Measurements from ENCODE around the gene DDX51.

The DDX51 gene

DNA sequence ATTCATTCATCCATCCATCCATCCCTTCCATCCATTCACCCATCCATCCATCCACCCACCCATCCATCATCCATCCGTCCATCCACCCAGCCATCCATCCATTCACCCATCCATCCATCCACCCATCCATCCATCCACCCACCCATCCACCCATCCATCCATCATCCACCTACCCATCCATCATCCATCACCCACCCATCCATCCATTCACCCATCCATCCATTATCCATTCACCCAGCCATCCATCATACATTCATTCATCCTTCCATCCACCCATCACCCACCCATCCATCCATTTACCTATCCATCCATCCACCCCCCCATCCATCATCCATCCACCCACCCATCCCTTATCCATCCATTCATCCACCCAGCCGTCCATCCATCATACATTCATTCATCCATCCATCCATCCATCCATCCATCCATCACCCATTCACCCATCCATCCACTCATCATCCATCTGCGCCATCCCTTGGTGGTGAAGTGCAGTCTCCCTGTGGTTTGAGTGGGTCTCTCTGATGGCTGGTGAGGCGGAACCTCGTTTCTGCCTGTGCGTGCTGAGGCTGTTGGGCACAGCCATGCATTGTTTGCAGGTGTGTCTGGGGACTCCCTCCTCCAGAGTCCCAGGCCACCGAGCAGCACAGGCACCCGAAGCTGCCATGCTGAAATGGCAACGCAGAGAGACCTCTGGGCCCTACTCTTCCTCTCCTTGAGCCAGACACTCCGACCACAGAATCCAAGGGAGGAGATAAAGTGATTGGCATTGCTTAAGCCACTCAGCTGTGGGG is 22.9 kb upstream of the DDX51 start:
- DNase-seq (ENCODE audit: low spot score), result no peak

DNA sequence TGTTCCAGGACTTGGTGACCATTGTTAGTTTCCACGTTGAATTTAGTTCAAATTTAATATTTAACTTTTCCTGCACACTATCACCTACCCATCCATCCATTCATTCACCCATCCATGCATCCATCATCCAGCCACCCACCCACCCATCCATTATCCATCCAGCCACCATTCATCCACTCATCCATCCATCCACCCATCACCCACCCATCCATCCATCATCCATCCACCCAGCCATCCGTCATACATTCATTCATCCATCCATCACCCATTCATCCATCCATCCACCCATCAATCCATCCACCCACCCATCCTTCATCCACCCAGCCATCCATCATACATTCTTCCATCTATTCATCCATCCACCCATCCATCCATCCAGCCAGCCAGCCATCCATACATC is 22.0 kb upstream of the DDX51 start:
- no peak for DNase-seq (ENCODE audit: low spot score)

DNA sequence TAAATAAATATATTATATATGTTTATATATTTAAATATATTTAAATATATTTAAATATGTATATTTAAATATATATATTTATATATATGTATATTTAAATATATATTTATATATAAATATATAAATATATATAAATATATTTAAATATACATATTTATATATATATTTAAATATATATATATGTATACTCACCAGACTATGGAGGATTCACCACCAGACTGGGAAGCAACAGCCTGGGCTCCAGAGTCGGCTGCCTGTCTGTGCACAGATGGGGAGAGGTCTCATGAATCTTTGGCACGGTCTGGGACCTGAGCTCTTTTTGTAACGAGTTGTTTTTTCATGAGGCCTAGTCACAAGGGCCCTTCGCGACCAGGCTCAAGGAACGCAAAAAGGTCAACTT is 21.5 kb upstream of the DDX51 start:
- no peak for DNase-seq (ENCODE audit: low spot score)

DNA sequence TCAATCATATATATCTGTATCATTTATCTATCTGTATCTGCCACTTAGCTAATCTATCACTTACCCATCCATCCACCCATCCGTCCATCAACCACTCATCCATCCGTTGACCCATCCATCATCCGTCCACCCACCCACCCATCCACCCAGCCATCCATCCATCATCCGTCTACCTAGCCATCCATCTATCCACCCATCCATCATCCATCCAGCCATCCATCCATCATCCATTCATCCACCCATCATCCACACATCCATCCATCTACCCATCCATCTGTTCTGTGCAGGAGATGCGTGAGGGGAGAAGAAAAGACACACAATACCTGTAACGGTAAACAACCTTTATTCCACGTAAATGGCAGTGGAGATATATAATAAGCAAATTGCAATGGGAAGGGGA is 20.3 kb upstream of the DDX51 start:
- no peak for DNase-seq (ENCODE audit: low spot score)

DNA sequence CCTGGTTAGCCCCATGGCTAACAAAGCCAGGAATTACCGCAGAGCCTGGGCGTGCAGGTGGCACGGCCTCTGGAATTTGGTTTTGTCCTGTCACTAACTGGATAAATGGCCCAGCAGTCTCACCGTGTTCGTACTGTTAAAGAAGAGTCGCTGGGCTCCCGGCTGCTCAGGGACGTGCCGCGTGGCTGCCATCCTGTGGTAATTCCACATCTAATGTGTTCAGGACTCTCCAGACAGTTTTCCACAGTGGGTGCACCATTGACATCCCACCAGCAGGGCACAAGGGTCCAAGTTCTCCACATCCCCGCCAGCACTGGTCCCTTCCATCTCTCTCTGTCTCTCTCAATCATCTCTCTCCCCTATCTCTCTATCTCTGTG is 19.8 kb upstream of the DDX51 start:
- no peak for DNase-seq (ENCODE audit: low spot score)

DNA sequence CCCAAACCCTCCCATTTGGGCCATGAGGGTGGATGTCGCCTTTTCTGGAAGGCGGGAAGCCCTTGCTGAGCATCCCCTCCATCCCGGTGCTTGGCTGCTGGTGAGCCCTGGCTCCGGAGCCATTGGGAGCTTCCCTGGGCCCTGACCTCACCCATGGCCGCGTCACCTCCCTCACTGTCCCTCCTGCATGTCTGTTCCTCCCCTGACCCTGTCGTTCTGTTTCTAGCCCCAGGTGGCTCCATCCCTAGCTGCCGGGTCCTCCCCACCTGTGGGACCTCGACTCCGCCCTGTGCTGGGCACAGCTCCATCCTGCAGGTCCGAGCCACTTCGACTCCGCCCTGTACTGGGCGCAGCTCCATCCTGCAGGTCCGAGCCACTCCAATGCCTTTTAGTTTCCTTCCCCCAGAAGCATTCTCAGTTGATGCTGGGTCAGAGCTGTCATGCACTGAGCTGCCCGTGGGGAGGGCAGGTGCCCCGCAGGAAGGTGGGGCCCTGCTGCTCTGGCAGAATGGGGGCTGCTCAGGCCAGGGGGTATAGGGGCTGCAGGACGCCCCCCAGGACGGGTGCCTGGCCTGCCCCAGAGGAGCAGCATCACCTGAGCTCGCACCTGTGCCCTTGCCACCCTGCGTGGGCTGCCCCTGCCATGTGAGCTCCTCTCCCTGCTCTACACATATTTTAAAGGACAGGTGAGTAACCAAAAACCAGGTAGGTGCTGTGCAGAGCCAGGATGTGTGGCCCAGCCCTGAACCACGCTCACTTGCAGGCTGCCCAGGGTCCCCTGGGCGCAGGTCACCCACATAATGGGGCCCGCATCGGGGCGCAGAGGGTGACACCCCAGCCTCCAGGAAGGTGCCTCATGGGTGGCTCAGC is 19.2 kb upstream of the DDX51 start:
- no peak for DNase-seq (ENCODE audit: low spot score)

DNA sequence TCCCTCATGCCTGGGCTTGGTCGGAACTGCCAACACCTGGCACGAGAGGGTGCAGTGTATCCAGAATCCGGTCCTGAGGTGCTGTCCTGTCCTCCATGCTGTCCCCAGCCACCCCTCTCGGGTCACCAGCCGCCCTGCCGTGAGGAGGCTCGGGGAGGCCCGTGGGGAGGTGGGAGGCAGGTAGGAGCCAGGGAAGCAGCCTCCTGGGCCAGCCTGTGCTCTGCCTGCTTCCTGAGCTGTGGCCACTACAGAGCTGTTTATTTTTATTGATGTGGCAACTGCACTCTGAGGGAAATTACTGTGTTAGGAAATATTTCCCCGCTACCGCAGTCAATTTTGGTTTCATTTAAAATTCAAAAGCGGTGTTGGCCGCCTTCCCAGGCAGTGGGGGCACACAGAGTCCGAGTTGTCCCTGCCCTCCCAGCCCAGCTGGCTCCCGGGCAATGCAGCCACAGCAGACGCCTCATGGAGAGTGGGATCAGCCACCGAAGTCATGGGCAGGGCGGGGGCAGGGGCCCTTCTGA is 18.5 kb upstream of the DDX51 start:
- peak; percentile 86 for DNase-seq (ENCODE audit: low spot score)

DNA sequence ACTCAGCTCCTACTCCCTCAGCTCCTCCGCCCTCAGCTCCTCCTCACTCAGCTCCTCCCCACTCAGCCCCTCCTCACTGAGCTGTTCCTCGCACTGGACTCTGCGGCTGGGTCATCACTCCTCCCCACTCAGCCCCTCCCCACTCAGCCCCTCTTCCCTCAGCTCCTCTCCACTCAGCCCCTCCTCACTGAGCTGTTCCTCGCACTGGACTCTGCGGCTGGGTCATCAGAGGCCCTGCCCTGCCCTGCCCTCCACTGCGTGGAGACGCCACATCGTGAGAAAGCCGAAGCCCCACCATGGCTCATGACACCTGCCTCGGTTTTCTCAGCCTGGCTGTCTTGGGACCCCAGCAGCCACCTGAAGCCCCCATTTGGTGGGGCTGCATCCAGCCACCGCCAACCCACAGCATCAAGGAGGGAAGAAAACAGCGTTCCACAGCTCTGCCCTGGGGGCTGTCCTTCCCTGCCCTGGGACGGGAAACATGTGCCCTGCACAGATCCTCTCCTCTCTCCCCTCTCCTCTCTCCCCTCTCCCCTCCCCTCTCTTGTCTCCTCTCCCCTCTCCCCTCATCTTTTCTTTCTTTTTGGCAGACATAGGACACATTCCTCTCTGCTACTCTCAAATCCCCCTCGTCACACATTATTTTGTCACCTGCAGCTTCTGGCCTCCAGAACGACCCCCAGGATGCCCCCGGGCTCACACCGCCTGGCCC is 17.8 kb upstream of the DDX51 start:
- no peak for DNase-seq (ENCODE audit: low spot score)

DNA sequence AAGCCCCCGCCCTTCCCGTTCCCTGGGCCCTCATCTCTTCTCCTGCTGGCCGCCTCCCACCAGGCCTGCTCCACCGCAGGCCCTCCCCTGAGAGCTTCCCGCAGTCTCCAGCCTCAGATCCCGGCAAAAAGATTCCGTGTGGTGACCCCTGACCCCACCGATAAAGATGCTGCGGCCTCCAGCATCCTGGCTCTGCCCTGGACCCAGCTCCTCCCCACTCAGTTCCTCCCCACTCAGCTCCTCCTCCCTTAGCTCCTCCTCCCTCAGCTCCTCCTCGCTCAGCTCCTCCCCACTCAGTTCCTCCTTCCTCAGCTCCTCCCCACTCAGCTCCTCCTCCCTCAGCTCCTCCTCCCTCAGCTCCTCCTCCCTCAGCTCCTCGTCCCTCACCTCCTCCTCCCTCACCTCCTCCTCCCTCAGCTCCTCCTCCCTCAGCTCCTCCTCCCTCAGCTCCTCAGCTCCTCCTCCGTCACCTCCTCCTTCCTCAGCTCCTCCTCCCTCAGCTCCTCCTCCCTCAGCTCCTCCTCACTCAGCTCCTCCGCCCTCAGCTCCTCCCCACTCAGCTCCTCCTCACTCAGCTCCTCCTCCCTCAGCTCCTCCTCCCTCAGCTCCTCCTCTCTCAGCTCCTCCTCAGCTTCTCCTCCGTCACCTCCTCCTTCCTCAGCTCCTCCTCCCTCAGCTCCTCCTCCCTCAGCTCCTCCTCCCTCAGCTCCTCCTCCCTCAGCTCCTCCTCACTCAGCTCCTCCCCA is 17.1 kb upstream of the DDX51 start:
- DNase-seq (ENCODE audit: low spot score), result no peak

DNA sequence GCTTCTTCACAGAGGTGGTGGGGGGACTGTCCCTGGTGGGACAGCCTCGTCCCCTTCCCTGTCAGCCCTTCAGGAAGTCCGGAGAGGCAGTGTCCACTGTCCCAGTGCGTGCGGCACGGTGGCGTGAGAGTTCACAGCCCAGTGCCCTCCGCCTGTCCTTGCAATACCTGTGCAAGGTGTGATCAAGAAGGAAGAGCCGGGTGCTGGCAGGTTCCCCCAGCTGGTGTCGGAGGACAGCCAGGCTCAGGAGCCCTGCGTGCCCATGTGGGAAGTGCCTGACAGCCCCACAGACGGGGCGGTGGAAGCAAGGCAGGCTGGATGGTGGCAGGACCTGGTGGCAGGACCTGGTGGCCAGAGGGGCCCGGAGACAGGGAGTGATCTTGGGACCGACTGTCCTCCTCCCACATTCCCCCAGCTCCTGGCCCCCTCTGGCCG is 16.5 kb upstream of the DDX51 start:
- DNase-seq (ENCODE audit: low spot score), result no peak

DNA sequence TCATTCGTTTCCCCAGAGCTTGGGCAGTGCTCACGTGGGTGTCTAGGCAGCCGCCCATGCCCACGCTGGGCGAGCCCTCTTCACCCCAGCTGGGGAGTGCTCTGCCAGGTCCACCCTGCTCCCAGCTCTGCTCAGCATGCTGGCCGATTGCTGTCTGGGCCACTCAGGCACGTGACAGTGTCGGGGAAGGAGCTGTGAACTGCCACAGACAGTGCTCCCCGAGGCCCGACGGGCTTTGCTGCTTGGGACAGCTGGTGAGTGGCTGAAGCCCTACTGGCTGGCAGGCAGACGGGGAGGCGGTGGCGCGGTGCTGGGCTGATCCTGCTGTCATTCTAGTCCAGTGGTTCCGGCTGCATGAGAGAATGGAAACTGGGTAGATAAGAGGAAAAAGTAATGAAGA is 15.9 kb upstream of the DDX51 start:
- no peak for DNase-seq (ENCODE audit: low spot score)

DNA sequence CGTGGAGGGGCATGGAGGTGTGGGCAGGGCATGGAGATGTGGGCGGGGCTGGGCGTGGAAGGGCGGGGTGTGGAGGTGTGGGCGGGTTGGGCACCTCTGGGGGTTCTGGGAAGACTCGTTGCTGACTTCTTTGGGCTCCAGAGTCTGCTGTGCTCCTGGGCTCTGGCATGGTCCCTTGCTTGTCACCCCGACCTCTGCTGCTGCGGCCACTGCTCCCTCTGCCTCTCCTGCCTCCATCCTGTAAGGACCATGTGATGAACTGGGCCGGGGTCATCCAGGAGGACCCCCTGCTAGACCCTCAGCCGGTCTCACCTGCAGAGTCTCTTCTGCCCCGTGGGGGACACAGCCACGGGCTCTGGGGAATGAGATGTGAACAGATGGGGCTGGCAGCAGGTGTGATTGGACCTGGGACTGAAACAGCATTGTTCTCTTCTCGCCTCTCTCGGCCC is 15.5 kb upstream of the DDX51 start:
- DNase-seq (ENCODE audit: low spot score), result no peak

DNA sequence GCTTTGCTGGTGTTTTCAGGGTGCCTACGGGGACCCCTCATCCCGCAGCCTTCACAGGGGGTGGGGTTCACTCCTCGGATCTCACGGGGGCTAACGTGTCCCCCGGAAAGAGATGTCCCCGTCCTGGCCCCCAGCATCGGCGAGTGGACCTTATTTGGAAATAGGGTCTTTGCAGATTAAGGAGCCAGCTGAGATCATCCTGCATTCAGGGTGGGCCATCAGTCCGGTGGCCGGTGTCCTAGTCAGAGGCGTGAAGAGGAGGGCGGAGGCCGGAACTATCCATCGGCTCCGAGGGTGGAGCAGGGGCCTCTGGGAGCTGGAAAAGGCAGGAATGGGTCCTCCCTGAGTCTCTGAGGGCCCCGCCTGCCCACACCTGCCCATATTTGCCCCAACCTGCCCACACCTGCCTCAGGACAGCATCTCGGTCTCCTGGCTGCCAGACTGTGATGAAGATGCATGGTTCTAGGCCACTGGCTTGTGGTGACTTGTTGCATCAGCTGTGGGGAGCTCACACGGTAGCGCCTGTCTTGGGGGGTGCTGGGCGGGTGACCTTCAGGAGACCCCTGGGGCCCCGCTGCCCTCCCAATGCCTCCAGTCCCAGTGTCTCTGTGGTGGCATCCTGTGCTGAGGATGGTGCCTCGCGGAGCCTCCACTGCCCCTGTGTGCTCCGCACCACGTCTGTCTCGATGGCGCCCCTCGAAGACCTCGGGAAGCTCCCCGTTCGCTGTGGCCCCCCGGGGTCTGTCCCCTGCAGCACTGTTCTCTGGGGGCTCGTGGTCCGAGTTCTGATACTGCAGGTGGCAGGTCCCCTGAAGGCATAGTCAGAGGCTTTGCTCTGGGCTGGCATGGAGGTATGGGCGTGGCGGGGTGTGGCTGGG is 14.8 kb upstream of the DDX51 start:
- no peak for DNase-seq (ENCODE audit: low spot score)

DNA sequence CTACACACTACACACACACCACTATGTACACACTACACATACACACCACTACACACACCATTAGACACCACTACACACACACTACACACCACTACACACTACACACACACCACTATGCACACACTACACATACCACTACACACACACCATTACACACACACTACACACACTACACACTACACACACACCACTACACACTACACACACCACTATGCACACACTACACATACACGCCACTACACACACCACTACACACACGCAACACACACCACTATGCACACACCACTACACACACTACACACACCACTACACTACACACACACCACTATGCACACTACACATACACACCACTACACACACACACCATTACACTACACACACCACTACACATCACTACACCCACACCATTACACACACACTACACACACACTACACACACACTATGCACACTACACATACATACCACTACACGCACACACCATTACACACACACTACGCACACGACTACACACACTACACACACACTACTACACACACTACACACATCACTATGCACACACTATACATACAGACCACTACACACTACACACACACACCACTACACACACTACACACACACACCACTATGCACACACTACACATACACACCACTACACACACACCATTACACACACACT is 13.8 kb upstream of the DDX51 start:
- no peak for DNase-seq (ENCODE audit: low spot score)

DNA sequence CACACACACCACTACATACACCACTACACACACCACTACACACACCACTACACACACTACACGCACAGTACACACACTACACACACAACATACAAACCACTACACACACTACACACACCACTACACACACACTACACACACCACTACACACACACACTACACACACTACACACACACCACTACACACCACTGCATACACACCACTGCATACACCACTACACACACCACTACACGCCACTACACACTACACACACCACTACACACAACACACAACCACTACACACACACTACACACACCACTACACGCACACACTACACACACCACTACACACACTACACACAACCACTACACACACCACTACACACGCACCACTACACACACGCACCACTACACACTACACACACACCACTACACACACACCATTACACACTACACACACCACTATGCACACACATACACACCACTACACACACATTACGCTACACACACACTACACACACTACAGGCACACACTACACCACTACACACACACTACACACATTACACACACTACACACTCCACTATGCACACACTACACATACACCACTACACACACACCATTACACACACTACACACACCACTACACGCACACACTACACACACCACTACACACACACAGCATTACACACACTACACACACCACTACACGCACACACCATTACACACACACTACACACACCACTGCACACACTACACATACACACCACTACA is 12.6 kb upstream of the DDX51 start:
- no peak for DNase-seq (ENCODE audit: low spot score)

DNA sequence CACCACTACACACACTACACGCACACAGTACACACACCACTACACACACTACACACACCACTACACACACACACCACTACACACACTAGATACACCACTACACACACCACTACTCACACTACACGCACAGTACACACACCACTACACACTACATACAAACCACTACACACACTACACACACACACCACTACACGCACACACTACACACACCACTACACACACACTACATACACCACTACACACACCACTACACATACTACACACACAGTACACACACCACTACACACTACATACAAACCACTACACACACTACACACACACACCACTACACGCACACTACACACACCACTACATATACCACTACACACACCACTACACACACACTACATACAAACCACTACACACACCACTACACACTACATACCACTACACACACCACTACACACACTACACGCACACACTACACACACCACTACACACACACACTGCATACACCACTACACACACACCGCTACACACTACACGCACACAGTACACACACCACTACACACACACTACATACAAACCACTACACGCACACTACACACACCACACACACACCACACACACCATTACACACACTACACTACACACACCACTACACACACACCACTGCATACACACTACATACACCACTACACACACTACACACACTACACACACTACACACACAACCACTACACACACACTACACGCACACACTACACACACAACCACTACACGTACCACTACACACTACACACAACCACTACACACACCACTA is 11.9 kb upstream of the DDX51 start:
- DNase-seq (ENCODE audit: low spot score), result no peak

DNA sequence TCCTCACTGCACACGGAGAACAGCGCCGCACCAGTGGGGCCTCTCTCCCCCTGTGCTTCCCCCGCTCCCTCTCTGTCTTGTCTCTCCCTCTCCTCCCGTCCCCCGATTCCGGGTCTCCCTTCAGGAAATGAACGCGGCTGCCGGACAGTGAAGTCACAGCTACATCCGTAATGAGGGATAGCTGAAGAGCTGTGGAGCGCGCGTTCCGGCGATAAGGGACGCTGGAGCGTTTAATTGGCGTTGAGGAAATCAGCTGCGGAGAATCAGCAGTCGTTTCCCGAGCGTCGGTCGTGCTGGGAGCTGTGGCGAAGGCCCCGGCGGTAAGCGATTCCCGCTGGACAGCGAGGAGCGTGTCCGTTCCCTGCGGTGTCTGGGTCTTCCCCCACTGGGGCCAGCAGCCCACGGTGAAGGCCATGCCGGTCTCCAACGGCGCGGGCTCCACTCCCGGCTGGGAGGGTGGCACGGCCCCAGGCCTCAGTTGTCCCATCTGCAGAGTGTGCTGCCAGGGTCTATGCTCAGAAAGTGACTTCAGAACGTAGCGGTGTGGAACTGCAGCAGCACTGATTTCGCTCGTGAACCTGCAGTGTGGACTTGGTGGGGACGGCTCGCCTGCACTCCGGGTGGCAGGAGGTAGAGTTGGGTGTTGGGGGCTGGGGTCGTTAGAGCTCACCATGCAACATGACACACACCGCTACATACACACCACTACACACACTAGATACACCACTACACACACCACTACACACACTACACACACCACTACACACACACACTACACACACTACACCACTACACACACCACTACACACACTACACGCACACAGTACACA is 11.0 kb upstream of the DDX51 start:
- no peak for DNase-seq (ENCODE audit: low spot score)

DNA sequence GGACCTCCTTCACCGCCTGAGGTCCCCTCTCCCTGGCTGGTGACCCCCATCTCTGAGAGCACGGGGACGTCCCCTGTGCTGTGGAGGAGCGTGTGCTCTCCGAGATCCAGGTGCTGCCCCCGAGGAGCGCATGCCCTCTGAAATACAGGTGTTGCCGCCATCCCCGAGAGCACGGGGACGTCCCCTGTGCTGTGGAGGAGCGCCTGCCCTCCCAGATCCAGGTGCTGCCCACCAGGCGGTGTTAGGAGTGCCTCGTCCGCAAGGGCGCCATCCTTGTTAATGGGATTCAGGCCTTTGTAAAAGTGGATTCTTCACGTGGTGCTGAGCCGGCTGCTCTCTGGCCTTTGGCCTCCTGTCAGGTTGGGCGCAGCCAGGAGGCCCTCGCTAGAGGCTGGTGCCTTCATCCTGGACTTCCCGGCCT is 10.2 kb upstream of the DDX51 start:
- DNase-seq (ENCODE audit: low spot score), result no peak
